ENCODE data around the gene ABCC4. TPM values are rescaled to one million over a fixed set of nuclear protein-coding genes. Genes with fewer than 3 reads are reported as not detected.

Gene ABCC4
- total RNA-seq, 1 donor, result 21.4 TPM

DNA sequence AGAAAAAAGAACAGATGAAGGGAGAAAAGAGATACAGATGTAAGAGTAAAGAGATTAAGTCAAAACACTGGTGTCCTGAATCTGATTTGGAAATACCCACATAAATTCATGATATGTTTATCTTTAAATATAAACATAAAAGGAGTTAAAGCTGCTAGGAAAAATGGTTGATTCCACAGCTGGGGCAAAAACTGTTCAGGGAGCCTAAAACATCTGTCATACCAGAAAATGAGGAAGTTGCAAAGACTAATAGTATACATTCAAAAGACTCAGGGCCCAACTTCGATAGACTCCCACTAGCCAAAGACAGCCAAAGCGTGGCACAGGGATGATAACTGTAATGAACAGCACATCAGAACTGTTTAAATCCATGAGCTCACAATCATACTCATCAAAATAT lies 62.0 kb downstream of the ABCC4 start:
- TF ChIP-seq CTCF (IDR thresholded peaks at IDR 0.05; ENCODE audit: insufficient read depth, low read length), result no peak
- peak; percentile 8 for DNase-seq (ENCODE audit: low read depth)
- H3K4me3 ChIP-seq (ENCODE audit: low read depth, low read length), result no peak overlapping the region

- no peak for TF ChIP-seq CTCF (IDR thresholded peaks at IDR 0.05; ENCODE audit: insufficient read depth, low read length)
- no peak for DNase-seq (ENCODE audit: low read depth)
- H3K4me3 ChIP-seq (ENCODE audit: low read depth, low read length), result no peak overlapping the region
These were observed 63.9 kb downstream of the ABCC4 start for GRCh38 chr13:95237310-95237870.

DNA sequence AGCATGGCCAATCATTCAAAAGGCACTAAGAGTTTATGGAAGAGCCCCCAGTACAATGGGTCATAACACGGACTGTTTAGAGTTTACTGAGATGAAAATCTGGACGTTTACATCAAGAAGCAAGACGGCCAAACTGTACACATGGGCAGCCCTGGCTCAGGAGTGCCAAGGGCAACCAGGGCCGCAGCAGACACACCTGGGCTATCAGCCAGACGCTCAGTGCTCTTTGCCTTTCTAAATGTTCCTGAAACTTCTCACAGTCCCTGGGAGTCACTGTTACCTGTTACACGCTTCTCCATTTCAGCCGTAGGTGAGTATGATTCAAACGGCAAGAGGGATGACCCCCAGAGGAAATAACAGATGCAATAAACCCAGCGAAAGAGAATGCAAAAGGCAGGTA lies 64.5 kb downstream of the ABCC4 start:
- DNase-seq (ENCODE audit: low read depth), result no peak
- TF ChIP-seq CTCF (IDR thresholded peaks at IDR 0.05; ENCODE audit: insufficient read depth, low read length), result no peak

GRCh38 chr13:95235974-95236373 lies 65.3 kb downstream of the ABCC4 start:
- TF ChIP-seq CTCF (IDR thresholded peaks at IDR 0.05; ENCODE audit: insufficient read depth, low read length), result no peak
- DNase-seq (ENCODE audit: low read depth), result no peak
- no peak overlapping the region for H3K4me3 ChIP-seq (ENCODE audit: low read depth, low read length)

More for the DNA sequence above, 64.5 kb downstream of the ABCC4 start:
- H3K4me3 ChIP-seq (ENCODE audit: low read depth, low read length), result no peak overlapping the region

GRCh38 chr13:95235199-95235756 lies 66.0 kb downstream of the ABCC4 start:
- H3K4me3 ChIP-seq (ENCODE audit: low read depth, low read length), result no peak overlapping the region
- TF ChIP-seq CTCF (IDR thresholded peaks at IDR 0.05; ENCODE audit: insufficient read depth, low read length), result no peak

GRCh38 chr13:95234242-95234641 lies 67.0 kb downstream of the ABCC4 start:
- H3K4me3 ChIP-seq (ENCODE audit: low read depth, low read length), result no peak overlapping the region
- DNase-seq (ENCODE audit: low read depth), result no peak
- no peak for TF ChIP-seq CTCF (IDR thresholded peaks at IDR 0.05; ENCODE audit: insufficient read depth, low read length)

More at GRCh38 chr13:95235199-95235756, 66.0 kb downstream of the ABCC4 start:
- DNase-seq (ENCODE audit: low read depth), result no peak

Data from fibroblast of the aortic adventitia (primary cell).